NCI-H146 treated with DMSO at 0.1 percent for 48 hours (cell line): Measurements from ENCODE around the gene SMIM38.

Source experiments
- DNase-seq: peaks from one replicate; lab custom pipeline; 2025; ENCODE audit not compliant: unreplicated experiment; lab: John Stamatoyannopoulos, UW

SMIM38 gene

GRCh38 chr11:69157822-69158231 is 2.1 kb downstream of the SMIM38 start:
- no peak for DNase-seq

GRCh38 chr11:69158301-69159149 is 2.8 kb downstream of the SMIM38 start:
- DNase-seq: no peak

- DNase-seq: no peak
Observed at GRCh38 chr11:69159150-69159852, 3.6 kb downstream of the SMIM38 start.

GRCh38 chr11:69160296-69161116 is 4.8 kb downstream of the SMIM38 start:
- DNase-seq: no peak

GRCh38 chr11:69161117-69161407 is 5.3 kb downstream of the SMIM38 start:
- no peak for DNase-seq

- no peak for DNase-seq
Observed at GRCh38 chr11:69162505-69162904, 6.8 kb downstream of the SMIM38 start.

GRCh38 chr11:69163842-69164241 is 8.1 kb downstream of the SMIM38 start:
- no peak for DNase-seq

GRCh38 chr11:69164824-69165223 is 9.1 kb downstream of the SMIM38 start:
- no peak for DNase-seq

GRCh38 chr11:69165775-69166174 is 10.0 kb downstream of the SMIM38 start:
- no peak for DNase-seq

GRCh38 chr11:69166218-69167115 is 10.7 kb downstream of the SMIM38 start:
- DNase-seq: no peak

- no peak for DNase-seq
Observed at GRCh38 chr11:69167130-69167915, 11.6 kb downstream of the SMIM38 start.

GRCh38 chr11:69167916-69168691 is 12.4 kb downstream of the SMIM38 start:
- no peak for DNase-seq

GRCh38 chr11:69169479-69169878 is 13.7 kb downstream of the SMIM38 start:
- no peak for DNase-seq

- DNase-seq: peak; percentile 31
Observed at GRCh38 chr11:69170704-69171103, 15.0 kb downstream of the SMIM38 start.

- no peak for DNase-seq
Observed at GRCh38 chr11:69171476-69172240, 15.9 kb downstream of the SMIM38 start.

GRCh38 chr11:69172674-69173073 is 16.9 kb downstream of the SMIM38 start:
- no peak for DNase-seq

GRCh38 chr11:69173331-69173730 is 17.6 kb downstream of the SMIM38 start:
- DNase-seq: no peak

GRCh38 chr11:69173925-69174581 is 18.3 kb downstream of the SMIM38 start:
- DNase-seq: no peak
